Measurements from ENCODE around the gene ADAMTSL1.

ADAMTSL1 gene

DNA sequence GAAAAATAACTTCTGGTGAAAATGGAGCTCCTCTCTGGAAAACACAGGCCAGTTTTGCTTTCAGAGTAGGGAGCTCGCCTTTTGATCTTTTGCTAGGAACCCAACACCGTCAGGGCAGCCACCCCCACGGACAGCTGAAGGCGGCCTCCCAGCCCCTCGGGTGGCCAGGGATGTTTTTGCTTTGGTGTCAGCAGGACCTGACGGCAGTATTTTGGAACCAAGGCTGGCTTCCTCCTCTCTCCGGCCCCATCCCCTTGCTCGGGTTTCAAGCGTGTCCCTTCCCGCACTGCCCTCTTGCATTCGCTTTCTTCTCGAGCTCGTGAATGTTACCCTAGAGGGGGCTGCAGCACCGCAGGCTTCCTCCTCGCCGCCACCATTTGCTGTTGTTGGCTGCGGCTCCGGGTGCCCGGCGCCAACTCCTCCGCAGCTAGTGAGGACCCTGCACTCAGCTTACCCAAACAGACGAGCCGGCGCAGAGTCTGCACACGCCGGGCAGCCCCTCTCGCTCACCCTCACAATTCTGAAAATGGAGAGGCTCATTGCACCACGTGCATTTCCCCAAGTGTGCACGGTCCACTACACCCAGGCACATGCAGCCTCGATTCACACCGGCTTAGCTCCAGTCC, 35.5 kb upstream of the ADAMTSL1 start:
- H3K9me3 ChIP-seq (ENCODE audit: insufficient read depth, low read length, severe bottlenecking): no peaks in the 10 kb centered on the region
- H3K4me1 ChIP-seq (ENCODE audit: insufficient read depth, low read length): no peaks in the 10 kb centered on the region
- no peak overlapping the region for H3K4me3 ChIP-seq (ENCODE audit: low read depth in 1 of 2, low read length in 2 of 2)
- no peaks in the 10 kb centered on the region for H3K27me3 ChIP-seq (ENCODE audit: insufficient read depth, low read length, poor library complexity)
- H3K27ac ChIP-seq (ENCODE audit: low read length): no peak overlapping the region
- no peaks in the 10 kb centered on the region for H4K20me1 ChIP-seq (ENCODE audit: insufficient read depth, low read length)
- no peaks in the 10 kb centered on the region for H3K36me3 ChIP-seq (ENCODE audit: insufficient read depth, low read length)
- H3K4me2 ChIP-seq (ENCODE audit: insufficient read depth, low read length): no peak overlapping the region
- no peak for DNase-seq
- ATAC-seq (ENCODE audit: insufficient read depth, low read depth): no peak
- TF ChIP-seq EZH2 (IDR thresholded peaks at IDR 0.05; ENCODE audit: borderline replicate concordance, low read depth, low read length, severe bottlenecking): no peak
- TF ChIP-seq, protein P1, sequence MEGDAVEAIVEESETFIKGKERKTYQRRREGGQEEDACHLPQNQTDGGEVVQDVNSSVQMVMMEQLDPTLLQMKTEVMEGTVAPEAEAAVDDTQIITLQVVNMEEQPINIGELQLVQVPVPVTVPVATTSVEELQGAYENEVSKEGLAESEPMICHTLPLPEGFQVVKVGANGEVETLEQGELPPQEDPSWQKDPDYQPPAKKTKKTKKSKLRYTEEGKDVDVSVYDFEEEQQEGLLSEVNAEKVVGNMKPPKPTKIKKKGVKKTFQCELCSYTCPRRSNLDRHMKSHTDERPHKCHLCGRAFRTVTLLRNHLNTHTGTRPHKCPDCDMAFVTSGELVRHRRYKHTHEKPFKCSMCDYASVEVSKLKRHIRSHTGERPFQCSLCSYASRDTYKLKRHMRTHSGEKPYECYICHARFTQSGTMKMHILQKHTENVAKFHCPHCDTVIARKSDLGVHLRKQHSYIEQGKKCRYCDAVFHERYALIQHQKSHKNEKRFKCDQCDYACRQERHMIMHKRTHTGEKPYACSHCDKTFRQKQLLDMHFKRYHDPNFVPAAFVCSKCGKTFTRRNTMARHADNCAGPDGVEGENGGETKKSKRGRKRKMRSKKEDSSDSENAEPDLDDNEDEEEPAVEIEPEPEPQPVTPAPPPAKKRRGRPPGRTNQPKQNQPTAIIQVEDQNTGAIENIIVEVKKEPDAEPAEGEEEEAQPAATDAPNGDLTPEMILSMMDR (IDR thresholded peaks at IDR 0.05; ENCODE audit: borderline replicate concordance, extremely low read depth, low read length, poor library complexity, severe bottlenecking): no peak
- H3K79me2 ChIP-seq (ENCODE audit: insufficient read depth, low read length): no peaks in the 10 kb centered on the region
- H3K9ac ChIP-seq (ENCODE audit: low read depth, low read length): no peak overlapping the region
- H2AFZ ChIP-seq (ENCODE audit: low read depth, low read length): no peak overlapping the region

DNA sequence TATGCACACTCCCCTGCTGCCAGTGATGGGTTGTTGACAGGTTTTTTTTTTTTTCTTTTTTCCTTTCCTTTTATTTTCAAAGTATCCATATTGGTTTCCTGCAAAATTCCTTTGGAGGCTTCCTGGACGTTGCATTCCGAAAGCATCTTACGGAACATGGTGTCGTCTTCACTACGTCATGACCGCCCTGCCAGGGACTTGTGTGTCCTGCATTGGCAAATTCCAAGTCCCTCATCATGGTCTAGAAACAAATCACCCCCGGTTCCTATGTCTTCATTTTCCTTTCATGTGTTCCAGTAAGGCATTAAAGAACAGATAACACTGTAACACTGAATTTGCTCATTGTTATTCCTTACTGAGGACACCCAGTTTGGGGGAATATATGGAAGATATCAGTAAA, 35.0 kb upstream of the ADAMTSL1 start:
- no peak overlapping the region for H3K4me3 ChIP-seq (ENCODE audit: low read depth in 1 of 2, low read length in 2 of 2)
- H3K27me3 ChIP-seq (ENCODE audit: insufficient read depth, low read length, poor library complexity): no peaks in the 10 kb centered on the region

DNA sequence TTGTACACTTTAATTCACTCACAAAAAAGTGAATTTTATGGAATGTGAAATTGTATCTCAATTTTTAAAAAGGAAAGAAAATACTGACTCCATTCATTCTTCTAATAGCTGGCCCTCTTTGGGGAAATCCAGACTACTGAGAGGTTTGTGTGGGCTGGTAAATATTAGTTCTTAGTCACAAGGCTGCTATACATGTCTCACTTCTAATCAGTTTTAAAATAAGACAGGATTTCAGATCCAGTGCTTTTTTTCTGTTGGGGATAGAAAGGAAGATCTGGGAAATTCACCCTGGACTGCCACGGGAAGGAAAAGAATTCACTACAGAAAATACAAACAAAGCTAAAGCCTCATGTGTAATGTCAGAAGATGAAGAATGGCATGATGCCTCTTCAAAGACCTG, 32.7 kb upstream of the ADAMTSL1 start:
- H3K4me1 ChIP-seq (ENCODE audit: insufficient read depth, low read length): no peaks in the 10 kb centered on the region
- ATAC-seq (ENCODE audit: insufficient read depth, low read depth): no peak
- H4K20me1 ChIP-seq (ENCODE audit: insufficient read depth, low read length): no peaks in the 10 kb centered on the region
- no peak for TF ChIP-seq EZH2 (IDR thresholded peaks at IDR 0.05; ENCODE audit: borderline replicate concordance, low read depth, low read length, severe bottlenecking)
- TF ChIP-seq, protein P1 (IDR thresholded peaks at IDR 0.05; ENCODE audit: borderline replicate concordance, extremely low read depth, low read length, poor library complexity, severe bottlenecking): no peak
- H2AFZ ChIP-seq (ENCODE audit: low read depth, low read length): no peak overlapping the region
- no peak overlapping the region for H3K4me2 ChIP-seq (ENCODE audit: insufficient read depth, low read length)
- H3K27me3 ChIP-seq (ENCODE audit: insufficient read depth, low read length, poor library complexity): no peaks in the 10 kb centered on the region
- H3K36me3 ChIP-seq (ENCODE audit: insufficient read depth, low read length): no peaks in the 10 kb centered on the region
- no peak overlapping the region for H3K27ac ChIP-seq (ENCODE audit: low read length)
- H3K9ac ChIP-seq (ENCODE audit: low read depth, low read length): no peak overlapping the region
- no peak overlapping the region for H3K4me3 ChIP-seq (ENCODE audit: low read depth in 1 of 2, low read length in 2 of 2)
- no peak for DNase-seq
- H3K9me3 ChIP-seq (ENCODE audit: insufficient read depth, low read length, severe bottlenecking): no peaks in the 10 kb centered on the region
- no peaks in the 10 kb centered on the region for H3K79me2 ChIP-seq (ENCODE audit: insufficient read depth, low read length)

More for the DNA sequence above, 35.0 kb upstream of the ADAMTSL1 start:
- no peaks in the 10 kb centered on the region for H3K79me2 ChIP-seq (ENCODE audit: insufficient read depth, low read length)
- DNase-seq: no peak
- H2AFZ ChIP-seq (ENCODE audit: low read depth, low read length): no peak overlapping the region
- no peaks in the 10 kb centered on the region for H3K4me1 ChIP-seq (ENCODE audit: insufficient read depth, low read length)
- TF ChIP-seq EZH2 (IDR thresholded peaks at IDR 0.05; ENCODE audit: borderline replicate concordance, low read depth, low read length, severe bottlenecking): no peak
- TF ChIP-seq, protein P1 (IDR thresholded peaks at IDR 0.05; ENCODE audit: borderline replicate concordance, extremely low read depth, low read length, poor library complexity, severe bottlenecking): no peak
- ATAC-seq (ENCODE audit: insufficient read depth, low read depth): no peak
- no peak overlapping the region for H3K27ac ChIP-seq (ENCODE audit: low read length)
- no peak overlapping the region for H3K4me2 ChIP-seq (ENCODE audit: insufficient read depth, low read length)
- H4K20me1 ChIP-seq (ENCODE audit: insufficient read depth, low read length): no peaks in the 10 kb centered on the region
- H3K9ac ChIP-seq (ENCODE audit: low read depth, low read length): no peak overlapping the region
- no peaks in the 10 kb centered on the region for H3K36me3 ChIP-seq (ENCODE audit: insufficient read depth, low read length)
- H3K9me3 ChIP-seq (ENCODE audit: insufficient read depth, low read length, severe bottlenecking): no peaks in the 10 kb centered on the region

Data from DND-41 (cell line).